Liver (tissue), 9 donors: ENCODE results near the gene CBX5. TPM values are rescaled to one million over a fixed set of nuclear protein-coding genes. Genes with fewer than 3 reads are reported as not detected.

Experiments
- DNase-seq: peaks from one replicate; pipeline ENCODE4 v3.0.0-alpha.2; 2017; ENCODE audit warnings: low spot score
- H3K27ac ChIP-seq, 2 donors: one replicate each; pipeline ENCODE4 v1.7.0; 2013; ENCODE audit warnings: inconsistent platforms in 2 of 2, low read length in 2 of 2, control low read depth in 1 of 2, low read depth in 1 of 2, mild to moderate bottlenecking in 1 of 2
- H3K27me3 ChIP-seq, 4 donors: one replicate each; pipeline versions ENCODE4 v1.6.1 to v1.7.0; 2013; ENCODE audit warnings: low read length in 3 of 4, inconsistent platforms in 1 of 4, mild to moderate bottlenecking in 1 of 4, moderate library complexity in 1 of 4; ENCODE audit not compliant: control insufficient read depth in 4 of 4, insufficient read depth in 4 of 4
- H3K36me3 ChIP-seq, 4 donors: one replicate each; pipeline versions ENCODE4 v1.6.1 to v1.7.0; 2013; ENCODE audit warnings: low read length in 3 of 4, mild to moderate bottlenecking in 3 of 4, low read depth in 1 of 4, moderate library complexity in 1 of 4; ENCODE audit not compliant: control insufficient read depth in 4 of 4, insufficient read depth in 3 of 4
- H3K4me1 ChIP-seq, 4 donors: one replicate each; pipeline versions ENCODE4 v1.6.1 to v1.7.0; 2013; ENCODE audit warnings: low read length in 3 of 4, mild to moderate bottlenecking in 3 of 4, moderate library complexity in 1 of 4; ENCODE audit not compliant: control insufficient read depth in 4 of 4, insufficient read depth in 4 of 4
- H3K4me3 ChIP-seq, 3 donors: one replicate each; pipeline versions ENCODE4 v1.6.1 to v1.7.0; 2013; ENCODE audit warnings: low read length in 3 of 3, control low read depth in 1 of 3, low read depth in 1 of 3, mild to moderate bottlenecking in 1 of 3
- H3K9ac ChIP-seq, 2 donors: one replicate each; pipeline ENCODE4 v1.7.0; 2013; ENCODE audit warnings: low read length in 2 of 2, mild to moderate bottlenecking in 2 of 2, moderate library complexity in 2 of 2, control low read depth in 1 of 2, low read depth in 1 of 2
- H3K9me3 ChIP-seq, 4 donors: one replicate each; pipeline versions ENCODE4 v1.6.1 to v1.7.0; 2013; ENCODE audit warnings: low read length in 3 of 4; ENCODE audit not compliant: control insufficient read depth in 4 of 4
- EGR1 ChIP-seq, 2 donors: IDR thresholded peaks; 2 replicates each; pipeline ENCODE4 v1.6.1; 2016 to 2018; ENCODE audit warnings: antibody characterized with exemption in 2 of 2, low read depth in 2 of 2
- FOXA1 ChIP-seq: IDR thresholded peaks from 2 replicates; pipeline ENCODE4 v1.6.1; 2016; ENCODE audit warnings: antibody characterized with exemption
- FOXA2 ChIP-seq: IDR thresholded peaks from 2 replicates; pipeline ENCODE4 v1.6.1; 2016; ENCODE audit warnings: antibody characterized with exemption
- GABPA ChIP-seq, 2 donors: IDR thresholded peaks in 1 of 2; conservative IDR thresholded peaks in 1 of 2; 2 replicates each; pipeline ENCODE4 v1.6.1; 2016; ENCODE audit warnings: antibody characterized with exemption in 2 of 2, mild to moderate bottlenecking in 1 of 2, moderate library complexity in 1 of 2
- HNF4A ChIP-seq, 2 donors: conservative IDR thresholded peaks; 2 replicates each; pipeline ENCODE4 v1.6.1; 2016; ENCODE audit warnings: antibody characterized with exemption in 2 of 2, mild to moderate bottlenecking in 2 of 2
- HNF4G ChIP-seq: IDR thresholded peaks from 2 replicates; pipeline ENCODE4 v1.6.1; 2016; ENCODE audit warnings: antibody characterized with exemption
- JUND ChIP-seq, 2 donors: IDR thresholded peaks; 2 replicates each; pipeline ENCODE4 v1.6.1; 2016; ENCODE audit warnings: antibody characterized with exemption in 2 of 2
- NR2F2 ChIP-seq: IDR thresholded peaks from 2 replicates; pipeline ENCODE4 v1.6.1; 2016; ENCODE audit warnings: antibody characterized with exemption
- RAD21 ChIP-seq, 2 donors: IDR thresholded peaks; 2 replicates each; pipeline ENCODE4 v1.6.1; 2016; ENCODE audit warnings: antibody characterized with exemption in 2 of 2, mild to moderate bottlenecking in 2 of 2
- RXRA ChIP-seq, 2 donors: IDR thresholded peaks; 2 replicates each; pipeline ENCODE4 v1.6.1; 2017 to 2018; ENCODE audit warnings: antibody characterized with exemption in 2 of 2, mild to moderate bottlenecking in 1 of 2
- SP1 ChIP-seq: IDR thresholded peaks from 2 replicates; pipeline ENCODE4 v1.6.1; 2018; ENCODE audit warnings: antibody characterized with exemption, mild to moderate bottlenecking
- TAF1 ChIP-seq: conservative IDR thresholded peaks from 2 replicates; pipeline ENCODE4 v1.6.1; 2016; ENCODE audit warnings: antibody characterized with exemption, mild to moderate bottlenecking
- YY1 ChIP-seq: IDR thresholded peaks from 2 replicates; pipeline ENCODE4 v1.6.1; 2016; ENCODE audit warnings: antibody characterized with exemption, mild to moderate bottlenecking
- WGBS: extraction: QIAGEN DNeasy Blood & Tissue Kit; methylation state at CpG from one replicate; pipeline ENCODE4 v1.1.7; 2013; 5-methylcytosine and 5-hydroxymethylcytosine counted together
- polyA plus RNA-seq, 2 donors: library from polyadenylated mRNA; stranded (reverse) in 1 of 2; unstranded in 1 of 2; fragments of 200-250 nt in 1 of 2; fragments of >200 nt in 1 of 2; fragmentation: Nextera tagmentation in 1 of 2; extraction: Ambion mirVana in 1 of 2; gene quantifications; one replicate each; pipeline versions ENCODE4 v1.2.1 to v1.2.3, GENCODE V29; 2013 to 2015
- total RNA-seq, 2 donors: library from RNA; depleted of rRNA; stranded (reverse); fragments of >200 nt; gene quantifications; one replicate each; pipeline ENCODE4 v1.2.3, GENCODE V29; 2014
- TF ChIP-seq, protein P1 (sequence below): IDR thresholded peaks from 2 replicates; pipeline ENCODE4 v1.6.1; 2016; ENCODE audit warnings: antibody characterized with exemption, mild to moderate bottlenecking
- TF ChIP-seq, protein P2 (sequence below): IDR thresholded peaks from 2 replicates; pipeline ENCODE4 v1.6.1; 2016; ENCODE audit warnings: antibody characterized with exemption
- TF ChIP-seq, protein P3 (sequence below): IDR thresholded peaks from 2 replicates; pipeline ENCODE4 v1.6.1; 2016; ENCODE audit warnings: antibody characterized with exemption
- TF ChIP-seq, protein P4 (sequence below): IDR thresholded peaks from 2 replicates; pipeline ENCODE4 v1.6.1; 2016; ENCODE audit warnings: antibody characterized with exemption
- TF ChIP-seq, protein P5 (sequence below): fragments of 150-350 bp; IDR thresholded peaks from 2 replicates; pipeline ENCODE4 v1.5.1; 2017; ENCODE audit warnings: improper control_type of control experiment, low read depth, low read length; ENCODE audit not compliant: missing input control
- donor health status: healthy.
- donor health status: healthy.
- donor health status: healthy.
- donor health status: healthy.
- donor health status: healthy.

The CBX5 gene
- total and polyA plus RNA-seq, 4 donors = 4.4 to 62.3 (median 12.6) TPM

DNA sequence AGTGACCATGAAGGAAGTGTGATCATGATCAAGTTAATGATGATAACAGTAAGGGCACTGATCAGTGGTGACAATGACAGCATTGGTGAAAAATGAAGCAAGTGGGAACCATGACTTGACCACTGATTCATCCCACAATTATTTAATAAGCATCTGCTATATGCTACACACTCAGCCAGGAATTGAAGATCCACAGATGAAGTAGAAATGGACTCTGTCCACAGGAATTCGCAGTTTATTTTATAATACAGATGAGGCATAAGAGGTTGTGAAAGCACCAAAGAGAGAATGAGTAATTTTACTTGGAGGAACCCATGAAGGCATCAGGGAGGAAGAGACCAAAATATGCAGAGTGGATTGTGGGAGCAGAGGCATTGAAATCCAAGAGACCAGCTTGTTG, 57.3 kb downstream of the CBX5 start:
- Histone ChIP-seq H3K27me3 (peaks cover 0 to 3% (median 0%) of the 10 kb centered on the region in 4 donors), H3K4me1 (peaks cover 0 to 7% (median 1%) of the 10 kb centered on the region in 4 donors), H3K36me3 (no peaks in the 10 kb centered on the region), H3K4me3 (no peak overlapping the region), H3K27ac (no peak overlapping the region), H3K9ac (no peak overlapping the region), H3K9me3 (no peaks in the 10 kb centered on the region)
- TF ChIP-seq FOXA1 (no peak), GABPA (IDR thresholded peaks at IDR 0.05 in 1 of 2, conservative IDR thresholded peaks at IDR 0.05 in 1 of 2) (no peak), JUND (IDR thresholded peaks at IDR 0.05) (no peak), NR2F2 (no peak), EGR1 (IDR thresholded peaks at IDR 0.05; ENCODE audit: low read depth in 2 of 2) (no peak), RAD21 (IDR thresholded peaks at IDR 0.05) (no peak), HNF4A (conservative IDR thresholded peaks at IDR 0.05) (no peak), YY1 (no peak), HNF4G (no peak), TAF1 (no peak), RXRA (IDR thresholded peaks at IDR 0.05) (no peak), FOXA2 (no peak), SP1 (no peak)
- TF ChIP-seq, protein P1, sequence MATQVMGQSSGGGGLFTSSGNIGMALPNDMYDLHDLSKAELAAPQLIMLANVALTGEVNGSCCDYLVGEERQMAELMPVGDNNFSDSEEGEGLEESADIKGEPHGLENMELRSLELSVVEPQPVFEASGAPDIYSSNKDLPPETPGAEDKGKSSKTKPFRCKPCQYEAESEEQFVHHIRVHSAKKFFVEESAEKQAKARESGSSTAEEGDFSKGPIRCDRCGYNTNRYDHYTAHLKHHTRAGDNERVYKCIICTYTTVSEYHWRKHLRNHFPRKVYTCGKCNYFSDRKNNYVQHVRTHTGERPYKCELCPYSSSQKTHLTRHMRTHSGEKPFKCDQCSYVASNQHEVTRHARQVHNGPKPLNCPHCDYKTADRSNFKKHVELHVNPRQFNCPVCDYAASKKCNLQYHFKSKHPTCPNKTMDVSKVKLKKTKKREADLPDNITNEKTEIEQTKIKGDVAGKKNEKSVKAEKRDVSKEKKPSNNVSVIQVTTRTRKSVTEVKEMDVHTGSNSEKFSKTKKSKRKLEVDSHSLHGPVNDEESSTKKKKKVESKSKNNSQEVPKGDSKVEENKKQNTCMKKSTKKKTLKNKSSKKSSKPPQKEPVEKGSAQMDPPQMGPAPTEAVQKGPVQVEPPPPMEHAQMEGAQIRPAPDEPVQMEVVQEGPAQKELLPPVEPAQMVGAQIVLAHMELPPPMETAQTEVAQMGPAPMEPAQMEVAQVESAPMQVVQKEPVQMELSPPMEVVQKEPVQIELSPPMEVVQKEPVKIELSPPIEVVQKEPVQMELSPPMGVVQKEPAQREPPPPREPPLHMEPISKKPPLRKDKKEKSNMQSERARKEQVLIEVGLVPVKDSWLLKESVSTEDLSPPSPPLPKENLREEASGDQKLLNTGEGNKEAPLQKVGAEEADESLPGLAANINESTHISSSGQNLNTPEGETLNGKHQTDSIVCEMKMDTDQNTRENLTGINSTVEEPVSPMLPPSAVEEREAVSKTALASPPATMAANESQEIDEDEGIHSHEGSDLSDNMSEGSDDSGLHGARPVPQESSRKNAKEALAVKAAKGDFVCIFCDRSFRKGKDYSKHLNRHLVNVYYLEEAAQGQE = no peak
- TF ChIP-seq, protein P2, sequence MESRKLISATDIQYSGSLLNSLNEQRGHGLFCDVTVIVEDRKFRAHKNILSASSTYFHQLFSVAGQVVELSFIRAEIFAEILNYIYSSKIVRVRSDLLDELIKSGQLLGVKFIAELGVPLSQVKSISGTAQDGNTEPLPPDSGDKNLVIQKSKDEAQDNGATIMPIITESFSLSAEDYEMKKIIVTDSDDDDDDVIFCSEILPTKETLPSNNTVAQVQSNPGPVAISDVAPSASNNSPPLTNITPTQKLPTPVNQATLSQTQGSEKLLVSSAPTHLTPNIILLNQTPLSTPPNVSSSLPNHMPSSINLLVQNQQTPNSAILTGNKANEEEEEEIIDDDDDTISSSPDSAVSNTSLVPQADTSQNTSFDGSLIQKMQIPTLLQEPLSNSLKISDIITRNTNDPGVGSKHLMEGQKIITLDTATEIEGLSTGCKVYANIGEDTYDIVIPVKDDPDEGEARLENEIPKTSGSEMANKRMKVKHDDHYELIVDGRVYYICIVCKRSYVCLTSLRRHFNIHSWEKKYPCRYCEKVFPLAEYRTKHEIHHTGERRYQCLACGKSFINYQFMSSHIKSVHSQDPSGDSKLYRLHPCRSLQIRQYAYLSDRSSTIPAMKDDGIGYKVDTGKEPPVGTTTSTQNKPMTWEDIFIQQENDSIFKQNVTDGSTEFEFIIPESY = no peak
- TF ChIP-seq, protein P3, sequence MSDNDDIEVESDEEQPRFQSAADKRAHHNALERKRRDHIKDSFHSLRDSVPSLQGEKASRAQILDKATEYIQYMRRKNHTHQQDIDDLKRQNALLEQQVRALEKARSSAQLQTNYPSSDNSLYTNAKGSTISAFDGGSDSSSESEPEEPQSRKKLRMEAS = no peak
- TF ChIP-seq, protein P4, sequence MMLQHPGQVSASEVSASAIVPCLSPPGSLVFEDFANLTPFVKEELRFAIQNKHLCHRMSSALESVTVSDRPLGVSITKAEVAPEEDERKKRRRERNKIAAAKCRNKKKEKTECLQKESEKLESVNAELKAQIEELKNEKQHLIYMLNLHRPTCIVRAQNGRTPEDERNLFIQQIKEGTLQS = no peak
- TF ChIP-seq, protein P5, sequence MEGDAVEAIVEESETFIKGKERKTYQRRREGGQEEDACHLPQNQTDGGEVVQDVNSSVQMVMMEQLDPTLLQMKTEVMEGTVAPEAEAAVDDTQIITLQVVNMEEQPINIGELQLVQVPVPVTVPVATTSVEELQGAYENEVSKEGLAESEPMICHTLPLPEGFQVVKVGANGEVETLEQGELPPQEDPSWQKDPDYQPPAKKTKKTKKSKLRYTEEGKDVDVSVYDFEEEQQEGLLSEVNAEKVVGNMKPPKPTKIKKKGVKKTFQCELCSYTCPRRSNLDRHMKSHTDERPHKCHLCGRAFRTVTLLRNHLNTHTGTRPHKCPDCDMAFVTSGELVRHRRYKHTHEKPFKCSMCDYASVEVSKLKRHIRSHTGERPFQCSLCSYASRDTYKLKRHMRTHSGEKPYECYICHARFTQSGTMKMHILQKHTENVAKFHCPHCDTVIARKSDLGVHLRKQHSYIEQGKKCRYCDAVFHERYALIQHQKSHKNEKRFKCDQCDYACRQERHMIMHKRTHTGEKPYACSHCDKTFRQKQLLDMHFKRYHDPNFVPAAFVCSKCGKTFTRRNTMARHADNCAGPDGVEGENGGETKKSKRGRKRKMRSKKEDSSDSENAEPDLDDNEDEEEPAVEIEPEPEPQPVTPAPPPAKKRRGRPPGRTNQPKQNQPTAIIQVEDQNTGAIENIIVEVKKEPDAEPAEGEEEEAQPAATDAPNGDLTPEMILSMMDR = no peak
- no peak for DNase-seq
- WGBS = 88% methylated on average over 1 of the region's 1 CpG
